IMR-90 (cell line): ENCODE results near the gene GRK5.

ENCODE experiments used
- BHLHE40 ChIP-seq: fragments of 150-350 bp; IDR thresholded peaks from 2 replicates; pipeline ENCODE4 v1.6.1; 2016; ENCODE audit warnings: mild to moderate bottlenecking, low read depth, low read length
- CEBPB ChIP-seq: IDR thresholded peaks from 2 replicates; pipeline ENCODE4 v1.6.1; 2012; ENCODE audit warnings: low read depth, low read length, improper control_type of control experiment
- CHD1 ChIP-seq: IDR thresholded peaks from 2 replicates; pipeline ENCODE4 v1.6.1; 2012; ENCODE audit warnings: low read depth, low read length, improper control_type of control experiment
- CTCF ChIP-seq: conservative IDR thresholded peaks from 2 replicates; pipeline ENCODE4 v1.5.1; 2012; ENCODE audit warnings: mild to moderate bottlenecking, low read depth, low read length, improper control_type of control experiment
- FOS ChIP-seq: fragments of 150-350 bp; IDR thresholded peaks from 2 replicates; pipeline ENCODE4 v1.6.1; 2016; ENCODE audit warnings: low read depth, low read length
- MXI1 ChIP-seq: IDR thresholded peaks from 2 replicates; pipeline ENCODE4 v1.6.1; 2012; ENCODE audit warnings: low read depth, mild to moderate bottlenecking, low read length, moderate library complexity, borderline replicate concordance
- NFE2L2 ChIP-seq: fragments of 150-350 bp; IDR thresholded peaks from 2 replicates; pipeline ENCODE4 v1.6.1; 2016; ENCODE audit warnings: low read depth, mild to moderate bottlenecking, low read length
- POLR2A ChIP-seq: IDR thresholded peaks from 2 replicates; pipeline ENCODE4 v1.6.1; 2012; ENCODE audit warnings: mild to moderate bottlenecking, low read depth, low read length
- RAD21 ChIP-seq: IDR thresholded peaks from 2 replicates; pipeline ENCODE4 v1.6.1; 2012; ENCODE audit warnings: low read length, improper control_type of control experiment
- RFX5 ChIP-seq: IDR thresholded peaks from 2 replicates; pipeline ENCODE4 v1.8.0; 2012; ENCODE audit warnings: low read depth, mild to moderate bottlenecking, low read length, moderate library complexity
- SMC3 ChIP-seq: fragments of 150-350 bp; IDR thresholded peaks from 2 replicates; pipeline ENCODE4 v1.6.1; 2016; ENCODE audit warnings: low read depth, mild to moderate bottlenecking, antibody characterized with exemption, low read length, moderate library complexity
- TF ChIP-seq, protein P1 (sequence below): fragments of 150-350 bp; IDR thresholded peaks from 2 replicates; pipeline ENCODE4 v1.6.1; 2016; ENCODE audit warnings: low read depth, mild to moderate bottlenecking, low read length, moderate library complexity, borderline replicate concordance

- TF ChIP-seq CTCF, result no peak
- TF ChIP-seq RAD21, result no peak
- TF ChIP-seq POLR2A, result no peak
- no peak for TF ChIP-seq RFX5
- TF ChIP-seq CEBPB, result no peak
- TF ChIP-seq CHD1, result no peak
- TF ChIP-seq SMC3, result no peak
- no peak for TF ChIP-seq BHLHE40
- TF ChIP-seq MXI1, result no peak
- TF ChIP-seq, protein P1, sequence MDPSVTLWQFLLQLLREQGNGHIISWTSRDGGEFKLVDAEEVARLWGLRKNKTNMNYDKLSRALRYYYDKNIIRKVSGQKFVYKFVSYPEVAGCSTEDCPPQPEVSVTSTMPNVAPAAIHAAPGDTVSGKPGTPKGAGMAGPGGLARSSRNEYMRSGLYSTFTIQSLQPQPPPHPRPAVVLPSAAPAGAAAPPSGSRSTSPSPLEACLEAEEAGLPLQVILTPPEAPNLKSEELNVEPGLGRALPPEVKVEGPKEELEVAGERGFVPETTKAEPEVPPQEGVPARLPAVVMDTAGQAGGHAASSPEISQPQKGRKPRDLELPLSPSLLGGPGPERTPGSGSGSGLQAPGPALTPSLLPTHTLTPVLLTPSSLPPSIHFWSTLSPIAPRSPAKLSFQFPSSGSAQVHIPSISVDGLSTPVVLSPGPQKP, result no peak
- no peak for TF ChIP-seq NFE2L2
- TF ChIP-seq FOS, result no peak
Measured at GRCh38 chr10:119237722-119238436, 30.5 kb downstream of the GRK5 start.
